H9 (cell line): Measurements from ENCODE around the gene SMARCD3. TPM values are rescaled to one million over a fixed set of nuclear protein-coding genes. Genes with fewer than 3 reads are reported as not detected.

Experiments
- DNase-seq: peaks from one replicate; pipeline ENCODE4 v3.0.0-alpha.2; 2017
- H2AFZ ChIP-seq: one replicate; pipeline ENCODE4 v1.6.1; 2013; ENCODE audit warnings: mild to moderate bottlenecking, low read length, control low read depth, moderate library complexity
- H2AK5ac ChIP-seq: 2 replicates; pipeline ENCODE4 v1.6.1; 2013; ENCODE audit warnings: low read length, control low read depth, mixed read lengths; ENCODE audit not compliant: insufficient read length
- H2BK120ac ChIP-seq: one replicate; pipeline ENCODE4 v1.6.1; 2013; ENCODE audit warnings: low read depth, mild to moderate bottlenecking, low read length, control low read depth, inconsistent platforms; ENCODE audit not compliant: poor library complexity, severe bottlenecking
- H2BK12ac ChIP-seq: 2 replicates; pipeline ENCODE4 v1.6.1; 2013; ENCODE audit warnings: low read length, control low read depth, mixed read lengths, low read depth; ENCODE audit not compliant: insufficient read length
- H2BK15ac ChIP-seq: 2 replicates; pipeline ENCODE4 v1.6.1; 2013; ENCODE audit warnings: low read depth, low read length, control low read depth
- H2BK20ac ChIP-seq: one replicate; pipeline ENCODE4 v1.6.1; 2013; ENCODE audit warnings: low read depth, mild to moderate bottlenecking, low read length, control low read depth, inconsistent platforms; ENCODE audit not compliant: poor library complexity, severe bottlenecking
- H2BK5ac ChIP-seq: 2 replicates; pipeline ENCODE4 v1.6.1; 2013; ENCODE audit warnings: low read length, control low read depth, mixed read lengths; ENCODE audit not compliant: insufficient read length
- H3K14ac ChIP-seq: 2 replicates; pipeline ENCODE4 v1.6.1; 2013; ENCODE audit warnings: low read length, control low read depth; ENCODE audit not compliant: insufficient read depth
- H3K18ac ChIP-seq: 2 replicates; pipeline ENCODE4 v1.6.1; 2013; ENCODE audit warnings: low read depth, mild to moderate bottlenecking, mixed read lengths, low read length, control low read depth; ENCODE audit not compliant: insufficient read length
- H3K23ac ChIP-seq: 2 replicates; pipeline ENCODE4 v1.6.1; 2013; ENCODE audit warnings: low read length, control low read depth, mixed read lengths, low read depth; ENCODE audit not compliant: insufficient read length
- H3K23me2 ChIP-seq: 2 replicates; pipeline ENCODE4 v1.6.1; 2013; ENCODE audit warnings: low read depth, mild to moderate bottlenecking, mixed read lengths, low read length, control low read depth; ENCODE audit not compliant: insufficient read length, poor library complexity, severe bottlenecking
- H3K27ac ChIP-seq: 2 replicates; pipeline ENCODE4 v1.5.1; 2013; ENCODE audit warnings: low read length, control low read depth, mixed read lengths, low read depth; ENCODE audit not compliant: insufficient read length
- H3K27me3 ChIP-seq: 2 replicates; pipeline ENCODE4 v1.6.1; 2013; ENCODE audit warnings: low read length, control low read depth, inconsistent platforms; ENCODE audit not compliant: insufficient read depth
- H3K4ac ChIP-seq: 2 replicates; pipeline ENCODE4 v1.6.1; 2013; ENCODE audit warnings: low read depth, mild to moderate bottlenecking, control low read depth, inconsistent platforms, low read length, moderate library complexity
- H3K4me1 ChIP-seq: 2 replicates; pipeline ENCODE4 v1.6.1; 2013; ENCODE audit warnings: low read length, control low read depth, inconsistent platforms; ENCODE audit not compliant: insufficient read depth
- H3K4me2 ChIP-seq: 2 replicates; pipeline ENCODE4 v1.6.1; 2013; ENCODE audit warnings: low read length, control low read depth, mixed read lengths; ENCODE audit not compliant: insufficient read length, insufficient read depth
- H3K56ac ChIP-seq: 2 replicates; pipeline ENCODE4 v1.6.1; 2013; ENCODE audit warnings: low read depth, mild to moderate bottlenecking, mixed read lengths, low read length, control low read depth; ENCODE audit not compliant: insufficient read length
- H3K79me1 ChIP-seq: 2 replicates; pipeline ENCODE4 v1.6.1; 2013; ENCODE audit warnings: low read depth, mild to moderate bottlenecking, moderate library complexity, low read length, control low read depth, inconsistent platforms; ENCODE audit not compliant: insufficient read depth, poor library complexity, severe bottlenecking
- H3K79me2 ChIP-seq: 2 replicates; pipeline ENCODE4 v1.6.1; 2013; ENCODE audit warnings: low read length, control low read depth, inconsistent platforms; ENCODE audit not compliant: insufficient read depth
- H3K9ac ChIP-seq: 2 replicates; pipeline ENCODE4 v1.6.1; 2013; ENCODE audit warnings: low read length, control low read depth, mixed read lengths; ENCODE audit not compliant: insufficient read length; ENCODE audit errors: extremely low read depth
- H3K9me3 ChIP-seq: one replicate; pipeline ENCODE4 v1.6.1; 2013; ENCODE audit warnings: low read depth, low read length, inconsistent platforms; ENCODE audit not compliant: control insufficient read depth
- H3T11ph ChIP-seq: one replicate; pipeline ENCODE4 v1.6.1; 2013; ENCODE audit warnings: mild to moderate bottlenecking, low read length, control low read depth, inconsistent platforms
- H4K20me1 ChIP-seq: one replicate; pipeline ENCODE4 v1.6.1; 2013; ENCODE audit not compliant: control insufficient read depth, insufficient read length, insufficient read depth
- H4K5ac ChIP-seq: 2 replicates; pipeline ENCODE4 v1.6.1; 2013; ENCODE audit warnings: low read depth, mild to moderate bottlenecking, mixed read lengths, low read length, control low read depth; ENCODE audit not compliant: insufficient read length
- H4K8ac ChIP-seq: replicated peaks from 2 replicates; pipeline ENCODE4 v1.6.1; 2013; ENCODE audit warnings: low read length, control low read depth, mixed read lengths, low read depth; ENCODE audit not compliant: insufficient read length
- H4K91ac ChIP-seq: 2 replicates; pipeline ENCODE4 v1.6.1; 2013; ENCODE audit warnings: low read depth, mild to moderate bottlenecking, moderate library complexity, mixed read lengths, low read length, control low read depth; ENCODE audit not compliant: insufficient read length
- H3K27ac Mint-ChIP-seq, 3 experiments: 2 replicates in 2 of 3; 3 replicates in 1 of 3; pipeline ENCODE4 v1.8.0; 2020 to 2021; ENCODE audit warnings: mixed read lengths in 3 of 3, mild to moderate bottlenecking in 1 of 3, moderate library complexity in 1 of 3
- H3K27me3 Mint-ChIP-seq: 2 replicates; pipeline ENCODE4 v1.8.0; 2021; ENCODE audit warnings: low read depth, mild to moderate bottlenecking, moderate library complexity, mixed read lengths
- H3K36me3 Mint-ChIP-seq, 3 experiments: 2 replicates in 2 of 3; 3 replicates in 1 of 3; pipeline ENCODE4 v1.8.0; 2020 to 2021; ENCODE audit warnings: low read depth in 3 of 3, mixed read lengths in 3 of 3; ENCODE audit not compliant: insufficient read depth in 1 of 3
- H3K4me1 Mint-ChIP-seq, 2 experiments: 2 replicates each; pipeline ENCODE4 v1.8.0; 2020; ENCODE audit warnings: mixed read lengths in 2 of 2
- H3K4me3 Mint-ChIP-seq, 2 experiments: 2 replicates in 1 of 2; 3 replicates in 1 of 2; pipeline ENCODE4 v1.8.0; 2020 to 2021; ENCODE audit warnings: mild to moderate bottlenecking in 2 of 2, mixed read lengths in 2 of 2, moderate library complexity in 1 of 2
- H3K9me3 Mint-ChIP-seq, 2 experiments: 2 replicates in 1 of 2; 3 replicates in 1 of 2; pipeline ENCODE4 v1.8.0; 2020; ENCODE audit warnings: mild to moderate bottlenecking in 2 of 2, mixed read lengths in 2 of 2, moderate library complexity in 1 of 2
- CTCF ChIP-seq: fragments of 200-600 bp; sonication (generic); conservative IDR thresholded peaks from 3 replicates; pipeline ENCODE4 v1.8.0; 2021; ENCODE audit warnings: antibody characterized with exemption, mild to moderate bottlenecking
- WGBS: extraction: QIAGEN DNeasy Blood & Tissue Kit; methylation state at CpG from one replicate; pipeline ENCODE4 v1.1.7; 2013; ENCODE audit warnings: missing lambda C conversion rate, low lambda C conversion rate, mixed read lengths; ENCODE audit not compliant: insufficient read length; ENCODE audit errors: extremely low coverage; 5-methylcytosine and 5-hydroxymethylcytosine counted together
- total RNA-seq: library from RNA; stranded (reverse); gene quantifications from 2 replicates; pipeline ENCODE4 v1.2.1, GENCODE V29; 2021

Gene SMARCD3
- total RNA-seq, 1 experiment from 2014 or later = 5.0 TPM

GRCh38 chr7:151273651-151274390 lies 25.3 kb upstream of the SMARCD3 start:
- no peaks in the 10 kb centered on the region; the same call in 1 of the 2 replicates for H3K27me3 ChIP-seq
- H4K5ac ChIP-seq = no peak overlapping the region
- H3K79me1 ChIP-seq = no peaks in the 10 kb centered on the region
- no peak overlapping the region for H3K27ac Mint-ChIP-seq
- no peak overlapping the region for H3K14ac ChIP-seq
- no peak overlapping the region for H3K4ac ChIP-seq
- H4K20me1 ChIP-seq = no peaks in the 10 kb centered on the region
- H2BK12ac ChIP-seq = no peak overlapping the region
- no peak overlapping the region for H3K23ac ChIP-seq
- no peak overlapping the region for H2AFZ ChIP-seq
- H3K9ac ChIP-seq = no peak overlapping the region
- H3K4me1 ChIP-seq = no peaks in the 10 kb centered on the region
- no peak for DNase-seq
- WGBS = no CpG with 5 or more reads among the region's 9 CpGs
- no peak overlapping the region for H3K56ac ChIP-seq
- no peak overlapping the region for H3T11ph ChIP-seq
- no peaks in the 10 kb centered on the region for H3K79me2 ChIP-seq
- H4K91ac ChIP-seq = no peak overlapping the region
- H2BK5ac ChIP-seq = no peak overlapping the region
- H3K9me3 ChIP-seq = no peaks in the 10 kb centered on the region
- H3K27me3 Mint-ChIP-seq = peaks cover 56% of the 10 kb centered on the region
- no peaks in the 10 kb centered on the region for H3K23me2 ChIP-seq
- H2BK120ac ChIP-seq = no peak overlapping the region
- H3K27ac ChIP-seq = no peak overlapping the region
- no peak overlapping the region for H3K4me3 Mint-ChIP-seq
- H3K4me1 Mint-ChIP-seq = peaks cover 6 to 19% of the 10 kb centered on the region in 2 experiments
- H3K18ac ChIP-seq = no peak overlapping the region
- no peak overlapping the region for H3K4me2 ChIP-seq
- no peak overlapping the region for H2BK20ac ChIP-seq
- no peaks in the 10 kb centered on the region; a peak in 1 of 7 replicates for H3K36me3 Mint-ChIP-seq
- TF ChIP-seq CTCF = no peak
- H4K8ac ChIP-seq = no peak overlapping the region
- no peak overlapping the region for H2BK15ac ChIP-seq
- H2AK5ac ChIP-seq = no peak overlapping the region
- no peaks in the 10 kb centered on the region for H3K9me3 Mint-ChIP-seq
